Left lung (tissue), 10 donors: Measurements from ENCODE around the gene EML4. TPM values are rescaled to one million over a fixed set of nuclear protein-coding genes. Genes with fewer than 3 reads are reported as not detected.
"Not testable (repeated sequence)": the region's sequence is repeated elsewhere in the genome, so short reads cannot be mapped to it uniquely, and the experiment has no call there.

Experiments
- ATAC-seq: fragments of 200-7000 bp; cut with Tn5 transposase; one replicate; pipeline ENCODE4 v1.9.1; 2020; ENCODE audit warnings: moderate library complexity
- DNase-seq, 4 donors: peaks; one replicate each; pipeline ENCODE4 v3.0.0-alpha.2; 2013 to 2020
- H3K27ac ChIP-seq, 2 donors: fragments of 200-600 bp; sonication (generic) in 1 of 2; one replicate each; pipeline versions ENCODE4 v1.5.0 to v1.8.0; 2020 to 2021
- H3K27me3 ChIP-seq, 2 donors: fragments of 200-600 bp; sonication (generic) in 1 of 2; one replicate each; pipeline versions ENCODE4 v1.5.0 to v1.8.0; 2020 to 2021
- H3K36me3 ChIP-seq, 2 donors: fragments of 200-600 bp; sonication (generic) in 1 of 2; one replicate each; pipeline versions ENCODE4 v1.5.0 to v1.8.0; 2020 to 2021
- H3K4me1 ChIP-seq, 2 donors: fragments of 200-600 bp; one replicate each; pipeline ENCODE4 v1.8.0; 2021
- H3K4me3 ChIP-seq, 2 donors: fragments of 200-600 bp; sonication (generic) in 1 of 2; one replicate each; pipeline versions ENCODE4 v1.5.0 to v1.8.0; 2020 to 2021; ENCODE audit warnings: mild to moderate bottlenecking in 1 of 2
- H3K9me3 ChIP-seq, 2 donors: fragments of 200-600 bp; sonication (generic) in 1 of 2; one replicate each; pipeline versions ENCODE4 v1.5.0 to v1.8.0; 2020 to 2021
- intact Hi-C, 2 donors: fragments of 100-400 bp; cut with DNase I; formaldehyde crosslinking; loops; one replicate each; pipeline versions ENCODE4 v1.11.2 to v1.14.2; 2022
- polyA plus RNA-seq, 6 donors: library from polyadenylated mRNA; unstranded; fragments of 120-200 nt; gene quantifications; one replicate each; pipeline ENCODE4 v1.2.1, GENCODE V29; 2013; ENCODE audit not compliant: insufficient read length in 6 of 6
- total RNA-seq, 2 donors: library from RNA; stranded (reverse); fragmentation: NEBNext Ultra II Directional; extraction: Animal tissue kit (Norgen Biotek cat#: 25700); gene quantifications; one replicate each; pipeline ENCODE4 v1.2.1, GENCODE V29; 2021
- TF ChIP-seq, protein P1 (sequence below), 2 donors: fragments of 200-600 bp; sonication (generic) in 1 of 2; IDR thresholded peaks; one replicate each; pipeline versions ENCODE4 v1.5.0 to v1.8.0; 2021; ENCODE audit warnings: antibody characterized with exemption in 2 of 2
- donor health status: DM: no; HTN: yes; CAD: no.
- donor health status: DM: no; HTN: no; CAD: no.

The EML4 gene
- total and polyA plus RNA-seq, 8 donors = 77.5 to 110 (median 89.5) TPM

DNA sequence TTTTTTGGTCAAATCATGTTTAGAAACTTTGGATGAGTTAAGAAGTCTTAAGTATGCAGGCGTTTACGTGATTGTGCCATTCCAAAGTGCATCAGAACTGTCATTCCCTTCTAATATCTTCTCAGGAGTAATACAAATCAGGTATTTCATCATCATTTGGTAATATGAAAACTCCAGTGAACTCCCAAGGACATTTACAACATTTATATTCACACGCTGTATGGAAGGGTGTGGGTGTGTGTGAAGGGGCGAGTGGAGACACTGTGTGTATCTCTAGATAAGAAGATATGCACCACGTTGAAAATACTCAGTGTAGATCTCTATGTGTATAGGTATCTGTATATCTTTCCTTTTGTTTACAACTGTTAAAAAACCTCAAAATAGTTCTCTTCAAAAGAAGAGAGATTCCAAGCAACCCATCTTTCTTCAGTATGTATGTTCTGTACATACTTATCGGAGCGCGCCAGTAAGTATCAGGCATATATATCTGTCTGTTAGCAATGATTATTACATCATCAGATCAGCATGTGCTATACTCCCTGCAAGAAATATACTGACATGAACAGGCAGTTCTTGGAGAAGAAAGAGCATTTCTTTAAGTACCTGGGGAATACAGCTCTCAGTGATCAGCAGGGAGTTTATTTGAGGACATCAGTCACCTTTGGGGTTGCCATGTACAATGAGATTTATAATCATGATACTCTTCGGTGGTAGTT is 162.6 kb downstream of the EML4 start:
- no peak overlapping the region for H3K4me3 ChIP-seq
- no peak overlapping the region for H3K27ac ChIP-seq
- H3K36me3 ChIP-seq = peaks cover 0 to 97% of the 10 kb centered on the region in 2 donors
- no peaks in the 10 kb centered on the region for H3K27me3 ChIP-seq
- DNase-seq (no peak), ATAC-seq (no peak)
- TF ChIP-seq, protein P1, sequence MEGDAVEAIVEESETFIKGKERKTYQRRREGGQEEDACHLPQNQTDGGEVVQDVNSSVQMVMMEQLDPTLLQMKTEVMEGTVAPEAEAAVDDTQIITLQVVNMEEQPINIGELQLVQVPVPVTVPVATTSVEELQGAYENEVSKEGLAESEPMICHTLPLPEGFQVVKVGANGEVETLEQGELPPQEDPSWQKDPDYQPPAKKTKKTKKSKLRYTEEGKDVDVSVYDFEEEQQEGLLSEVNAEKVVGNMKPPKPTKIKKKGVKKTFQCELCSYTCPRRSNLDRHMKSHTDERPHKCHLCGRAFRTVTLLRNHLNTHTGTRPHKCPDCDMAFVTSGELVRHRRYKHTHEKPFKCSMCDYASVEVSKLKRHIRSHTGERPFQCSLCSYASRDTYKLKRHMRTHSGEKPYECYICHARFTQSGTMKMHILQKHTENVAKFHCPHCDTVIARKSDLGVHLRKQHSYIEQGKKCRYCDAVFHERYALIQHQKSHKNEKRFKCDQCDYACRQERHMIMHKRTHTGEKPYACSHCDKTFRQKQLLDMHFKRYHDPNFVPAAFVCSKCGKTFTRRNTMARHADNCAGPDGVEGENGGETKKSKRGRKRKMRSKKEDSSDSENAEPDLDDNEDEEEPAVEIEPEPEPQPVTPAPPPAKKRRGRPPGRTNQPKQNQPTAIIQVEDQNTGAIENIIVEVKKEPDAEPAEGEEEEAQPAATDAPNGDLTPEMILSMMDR (IDR thresholded peaks at IDR 0.05) = no peak
- H3K4me1 ChIP-seq = no peaks in the 10 kb centered on the region
- H3K9me3 ChIP-seq = no peaks in the 10 kb centered on the region
- intact Hi-C loops = loop anchor here in 1 of 2 donors (10.0 kb wide), 1 partner anchor 237 kb away; no protein-coding TSS in a partner anchor

DNA sequence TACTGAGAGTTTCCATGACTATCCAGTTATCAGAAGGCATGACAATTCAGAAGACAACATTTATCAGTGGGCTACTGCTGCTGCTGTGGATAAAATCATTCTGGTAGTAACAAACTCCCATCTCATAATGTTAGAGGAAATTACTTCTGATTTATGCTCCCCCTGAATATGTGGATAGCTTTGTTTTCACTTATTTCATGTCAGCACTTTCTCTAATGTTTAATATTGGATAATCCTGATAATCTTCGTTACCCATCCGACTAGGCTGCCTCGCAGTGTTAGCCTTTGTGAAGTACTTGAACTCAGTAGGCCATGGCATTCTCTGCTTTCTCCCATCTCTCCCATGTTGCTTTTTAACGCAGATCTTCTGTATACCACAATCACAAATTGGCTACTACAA is 163.4 kb downstream of the EML4 start:
- Histone ChIP-seq H3K27ac (no peak overlapping the region), H3K4me3 (no peak overlapping the region), H3K36me3 (peaks cover 0 to 99% of the 10 kb centered on the region in 2 donors), H3K9me3 (no peaks in the 10 kb centered on the region), H3K27me3 (no peaks in the 10 kb centered on the region), H3K4me1 (no peaks in the 10 kb centered on the region)
- no peak for ATAC-seq
- no peak for DNase-seq
- intact Hi-C loops = loop anchor here in 1 of 2 donors (10.0 kb wide), 1 partner anchor 238 kb away; no protein-coding TSS in a partner anchor
- TF ChIP-seq, protein P1 (IDR thresholded peaks at IDR 0.05) = no peak

- H3K4me1 ChIP-seq = no peaks in the 10 kb centered on the region
- no peaks in the 10 kb centered on the region for H3K27me3 ChIP-seq
- H3K4me3 ChIP-seq = no peak overlapping the region
- H3K9me3 ChIP-seq = no peaks in the 10 kb centered on the region
- H3K27ac ChIP-seq = no peak overlapping the region
- peaks cover 0 to 100% of the 10 kb centered on the region in 2 donors for H3K36me3 ChIP-seq
- DNase-seq (no peak), ATAC-seq (no peak)
- TF ChIP-seq, protein P1 (IDR thresholded peaks at IDR 0.05) = no peak
- intact Hi-C loops = loop anchor here in 1 of 2 donors (10.0 kb wide), 1 partner anchor 239 kb away; no protein-coding TSS in a partner anchor
These were observed 164.4 kb downstream of the EML4 start for GRCh38 chr2:42333579-42333978.

DNA sequence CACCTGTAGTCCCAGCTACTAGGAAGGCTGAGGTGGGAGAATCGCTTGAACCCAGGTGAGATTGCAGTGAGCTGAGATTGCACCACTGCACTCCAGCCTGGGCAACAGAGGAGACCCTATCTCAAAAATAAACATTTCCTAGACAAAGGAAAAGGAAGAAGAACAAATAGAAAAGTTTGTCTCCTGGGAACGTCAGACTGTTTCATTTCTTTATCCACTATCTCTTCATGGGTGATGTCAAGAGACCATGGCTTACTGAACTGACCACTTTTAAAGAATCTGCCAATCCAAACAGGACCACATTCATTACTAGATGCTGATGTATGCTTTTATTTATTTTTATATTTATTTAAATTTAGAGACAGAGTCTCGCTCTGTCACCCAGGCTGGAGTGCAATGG is 165.1 kb downstream of the EML4 start:
- Histone ChIP-seq H3K9me3 (no peaks in the 10 kb centered on the region), H3K4me1 (no peaks in the 10 kb centered on the region), H3K36me3 (peaks cover 0 to 100% of the 10 kb centered on the region in 2 donors), H3K27ac (no peak overlapping the region), H3K4me3 (no peak overlapping the region), H3K27me3 (no peaks in the 10 kb centered on the region)
- TF ChIP-seq, protein P1 (IDR thresholded peaks at IDR 0.05) = no peak
- ATAC-seq (no peak), DNase-seq (no peak)
- intact Hi-C loops = loop anchor here in 1 of 2 donors (10.0 kb wide), 1 partner anchor 239 kb away; no protein-coding TSS in a partner anchor

DNA sequence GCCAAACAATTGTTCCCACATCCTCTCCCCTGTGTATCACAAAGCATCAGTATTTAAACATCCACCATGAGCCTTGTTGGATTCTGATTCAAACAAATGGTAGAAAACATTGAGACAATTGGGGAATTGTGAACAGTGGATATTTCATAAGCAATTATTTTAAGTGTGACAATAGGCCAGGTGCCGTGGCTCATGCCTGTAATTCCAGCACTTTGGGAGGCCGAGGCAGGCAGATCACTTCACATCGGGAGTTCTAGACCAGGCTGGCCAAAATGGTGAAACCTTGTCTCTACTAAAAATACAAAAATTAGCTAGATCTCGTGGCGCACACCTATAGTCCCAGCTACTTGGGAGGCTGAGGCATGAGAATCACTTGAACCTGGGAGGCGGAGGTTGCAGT is 165.7 kb downstream of the EML4 start:
- not testable (repeated sequence) for H3K9me3 ChIP-seq, ATAC-seq, H3K27ac ChIP-seq, DNase-seq, H3K27me3 ChIP-seq, H3K4me1 ChIP-seq, H3K4me3 ChIP-seq
- H3K36me3 ChIP-seq = peaks cover 0 to 96% of the 10 kb centered on the region in 2 donors
- intact Hi-C loops = loop anchor here in 1 of 2 donors (10.0 kb wide), 1 partner anchor 240 kb away; no protein-coding TSS in a partner anchor
